Suppressor macrophage treated with lipopolysaccharide for 4 hours (primary cell): Measurements from ENCODE around the gene LSM2.
"Not testable (repeated sequence)": the region's sequence is repeated elsewhere in the genome, so short reads cannot be mapped to it uniquely, and the experiment has no call there.

Source experiments
- DNase-seq: peaks from one replicate; pipeline ENCODE4 v3.0.0-alpha.2; 2020

LSM2 gene

GRCh38 chr6:31796993-31797385 is 9.8 kb downstream of the LSM2 start:
- no peak for DNase-seq

GRCh38 chr6:31795616-31796298 is 11.0 kb downstream of the LSM2 start, which contains the start of gene VARS1:
Gene VARS1 (minus strand): TSS chr6:31795752. CDS start chr6:31795217, 535 bp downstream.
- DNase-seq: peak; percentile 98

- no peak for DNase-seq
Observed at GRCh38 chr6:31794866-31795615, 11.7 kb downstream of the LSM2 start.

- DNase-seq: no peak
Observed at GRCh38 chr6:31794294-31794865, 12.4 kb downstream of the LSM2 start.

- DNase-seq: not testable (repeated sequence)
Observed at GRCh38 chr6:31793927-31794245, 12.9 kb downstream of the LSM2 start.

- no peak for DNase-seq
Observed at GRCh38 chr6:31792761-31793171, 14.0 kb downstream of the LSM2 start.

- no peak for DNase-seq
Observed at GRCh38 chr6:31792090-31792374, 14.7 kb downstream of the LSM2 start.

GRCh38 chr6:31791324-31792089 is 15.3 kb downstream of the LSM2 start:
- DNase-seq: no peak

GRCh38 chr6:31785475-31785874 is 21.3 kb downstream of the LSM2 start:
- no peak for DNase-seq

GRCh38 chr6:31784098-31784925 is 22.5 kb downstream of the LSM2 start:
- DNase-seq: no peak

- no peak for DNase-seq
Observed at GRCh38 chr6:31782126-31782855, 24.5 kb downstream of the LSM2 start.

GRCh38 chr6:31781244-31782125 is 25.3 kb downstream of the LSM2 start:
- no peak for DNase-seq

GRCh38 chr6:31780507-31781243 is 26.1 kb downstream of the LSM2 start:
- DNase-seq: no peak

GRCh38 chr6:31779908-31780307 is 26.9 kb downstream of the LSM2 start:
- DNase-seq: no peak

- DNase-seq: no peak
Observed at GRCh38 chr6:31778999-31779885, 27.5 kb downstream of the LSM2 start.

- no peak for DNase-seq
Observed at GRCh38 chr6:31778193-31778592, 28.6 kb downstream of the LSM2 start.

GRCh38 chr6:31777667-31778050 is 29.1 kb downstream of the LSM2 start:
- no peak for DNase-seq

- DNase-seq: peak; percentile 81
Observed at GRCh38 chr6:31776989-31777666, 29.6 kb downstream of the LSM2 start, which contains the start of gene VWA7. Gene VWA7 (minus strand): TSS chr6:31777328. CDS start chr6:31776779, 549 bp downstream.
